HG03342 (cell line): ENCODE data around the gene PRDM16.

Source experiments
- ATAC-seq: cut with Tn5 transposase; IDR thresholded peaks from one replicate; pipeline ENCODE4 v1.9.1; 2021; ENCODE audit warnings: mild to moderate bottlenecking, moderate library complexity; ENCODE audit not compliant: unreplicated experiment

Gene PRDM16

GRCh38 chr1:3053366-3053980 lies 15.5 kb upstream of the PRDM16 start:
- no peak for ATAC-seq

GRCh38 chr1:3053986-3054385 lies 15.0 kb upstream of the PRDM16 start:
- no peak for ATAC-seq

GRCh38 chr1:3054474-3054873 lies 14.5 kb upstream of the PRDM16 start:
- no peak for ATAC-seq

- no peak for ATAC-seq
Observed at GRCh38 chr1:3055051-3055450, 14.0 kb upstream of the PRDM16 start.

GRCh38 chr1:3056641-3057040 lies 12.4 kb upstream of the PRDM16 start:
- no peak for ATAC-seq

- no peak for ATAC-seq
Observed at GRCh38 chr1:3058263-3059030, 10.6 kb upstream of the PRDM16 start.

- no peak for ATAC-seq
Observed at GRCh38 chr1:3060127-3060526, 8.9 kb upstream of the PRDM16 start.

GRCh38 chr1:3060601-3061551 lies 8.1 kb upstream of the PRDM16 start:
- no peak for ATAC-seq

- no peak for ATAC-seq
Observed at GRCh38 chr1:3061566-3061965, 7.4 kb upstream of the PRDM16 start.

GRCh38 chr1:3061981-3062615 lies 6.9 kb upstream of the PRDM16 start:
- ATAC-seq = no peak

- ATAC-seq = no peak
Observed at GRCh38 chr1:3062616-3063378, 6.2 kb upstream of the PRDM16 start.

- ATAC-seq = no peak
Observed at GRCh38 chr1:3063379-3064295, 5.4 kb upstream of the PRDM16 start.

- ATAC-seq = no peak
Observed at GRCh38 chr1:3064296-3064850, 4.6 kb upstream of the PRDM16 start.

GRCh38 chr1:3064901-3065300 lies 4.1 kb upstream of the PRDM16 start:
- ATAC-seq = no peak

GRCh38 chr1:3065396-3065795 lies 3.6 kb upstream of the PRDM16 start:
- ATAC-seq = no peak

GRCh38 chr1:3065797-3066196 lies 3.2 kb upstream of the PRDM16 start:
- ATAC-seq = no peak

GRCh38 chr1:3066250-3066711 lies 2.7 kb upstream of the PRDM16 start:
- ATAC-seq = no peak

- no peak for ATAC-seq
Observed at GRCh38 chr1:3066826-3067225, 2.2 kb upstream of the PRDM16 start.

GRCh38 chr1:3067301-3067670 lies 1.7 kb upstream of the PRDM16 start:
- no peak for ATAC-seq
